SU-DHL-6 (cell line): Measurements from ENCODE around the gene LRRFIP2.

Source experiments
- CTCF ChIP-seq: fragments of 200-600 bp; sonication (generic); IDR thresholded peaks from one replicate; pipeline ENCODE4 v1.5.1; 2017; ENCODE audit warnings: antibody characterized with exemption, mild to moderate bottlenecking, low read length, moderate library complexity; ENCODE audit not compliant: insufficient read depth, poor library complexity, severe bottlenecking
- EZH2phosphoT487 ChIP-seq: fragments of 200-600 bp; sonication (generic), shearing (Covaris generic); conservative IDR thresholded peaks from 2 replicates; pipeline ENCODE4 v1.6.1; 2018; ENCODE audit warnings: mild to moderate bottlenecking, antibody characterized with exemption, low read length, moderate library complexity, mixed read lengths

- TF ChIP-seq CTCF (no peak), EZH2phosphoT487 (no peak)
Observed at GRCh38 chr3:37087870-37088269, 86.5 kb downstream of the LRRFIP2 start.
